ENCODE measurements around the gene CDC34. TPM values are rescaled to one million over a fixed set of nuclear protein-coding genes. Genes with fewer than 3 reads are reported as not detected.

The CDC34 gene, protein sequence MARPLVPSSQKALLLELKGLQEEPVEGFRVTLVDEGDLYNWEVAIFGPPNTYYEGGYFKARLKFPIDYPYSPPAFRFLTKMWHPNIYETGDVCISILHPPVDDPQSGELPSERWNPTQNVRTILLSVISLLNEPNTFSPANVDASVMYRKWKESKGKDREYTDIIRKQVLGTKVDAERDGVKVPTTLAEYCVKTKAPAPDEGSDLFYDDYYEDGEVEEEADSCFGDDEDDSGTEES
- 23.2 TPM for polyA plus RNA-seq (2012; ENCODE audit: low read depth, missing spikeins)

DNA sequence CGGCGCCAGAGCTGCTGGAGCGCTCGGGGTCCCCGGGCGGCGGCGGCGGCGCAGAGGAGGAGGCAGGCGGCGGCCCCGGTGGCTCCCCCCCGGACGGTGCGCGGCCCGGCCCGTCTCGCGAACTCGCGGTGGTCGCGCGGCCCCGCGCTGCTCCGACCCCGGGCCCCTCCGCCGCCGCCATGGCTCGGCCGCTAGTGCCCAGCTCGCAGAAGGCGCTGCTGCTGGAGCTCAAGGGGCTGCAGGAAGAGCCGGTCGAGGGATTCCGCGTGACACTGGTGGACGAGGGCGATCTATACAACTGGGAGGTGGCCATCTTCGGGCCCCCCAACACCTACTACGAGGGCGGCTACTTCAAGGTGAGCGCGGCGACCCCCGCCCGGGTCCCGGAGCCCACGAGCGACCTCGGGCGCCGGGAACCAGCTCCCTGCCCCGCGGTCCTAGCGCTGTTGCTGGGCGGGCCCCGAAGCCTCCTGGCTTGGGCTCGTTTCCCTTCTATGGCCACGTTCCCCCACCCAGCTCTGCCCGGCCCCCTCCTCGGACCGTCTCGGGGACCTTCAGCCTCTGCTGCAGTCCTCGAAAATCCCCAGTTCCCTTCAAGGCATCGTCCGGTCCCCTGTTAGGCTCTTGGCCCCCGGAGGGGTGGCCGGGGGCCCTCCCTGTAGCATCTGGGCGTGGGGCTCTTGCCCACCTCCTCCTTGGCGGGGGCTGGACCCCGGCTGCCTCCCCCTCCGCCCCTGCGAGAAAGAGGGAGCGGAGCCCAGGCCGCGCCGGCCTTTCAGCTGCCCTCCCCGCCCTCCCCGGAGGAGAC is at the start of gene CDC34:
Gene CDC34, plus strand, starts transcription at position 8 of the 808 bp plus-strand sequence. Its CDS starts 172 bp downstream, at position 180.
- peak; percentile 5 for FAIRE-seq
- DNase-seq (ENCODE audit: insufficient read length, low spot score), result peak; percentile 65
- no peak for TF ChIP-seq POLR2AphosphoS5 (IDR thresholded peaks at IDR 0.05; ENCODE audit: low read depth, low read length)
- TF ChIP-seq PAX5 (IDR thresholded peaks at IDR 0.05; ENCODE audit: insufficient read depth, low read length, severe bottlenecking), result no peak
- TF ChIP-seq TAF1 (IDR thresholded peaks at IDR 0.05; ENCODE audit: low read depth, low read length), result no peak
- TF ChIP-seq POU2F2 (IDR thresholded peaks at IDR 0.05; ENCODE audit: low read depth, low read length), result no peak
- TF ChIP-seq SPI1 (IDR thresholded peaks at IDR 0.05; ENCODE audit: low read depth, low read length), result no peak

- FAIRE-seq, result peak; percentile 13
- TF ChIP-seq POLR2AphosphoS5 (IDR thresholded peaks at IDR 0.05; ENCODE audit: low read depth, low read length) (no peak), TAF1 (IDR thresholded peaks at IDR 0.05; ENCODE audit: low read depth, low read length) (no peak), SPI1 (IDR thresholded peaks at IDR 0.05; ENCODE audit: low read depth, low read length) (no peak), PAX5 (IDR thresholded peaks at IDR 0.05; ENCODE audit: insufficient read depth, low read length, severe bottlenecking) (no peak), POU2F2 (IDR thresholded peaks at IDR 0.05; ENCODE audit: low read depth, low read length) (no peak), POLR2A (IDR thresholded peaks at IDR 0.05; ENCODE audit: low read depth, low read length) (no peak)
- DNase-seq (ENCODE audit: insufficient read length, low spot score), result no peak
Observed at GRCh38 chr19:482186-483041, 49.1 kb upstream of the CDC34 start.

GRCh38 chr19:483332-484072 is 48.1 kb upstream of the CDC34 start:
- FAIRE-seq, result no peak
- TF ChIP-seq PAX5 (IDR thresholded peaks at IDR 0.05; ENCODE audit: insufficient read depth, low read length, severe bottlenecking), result no peak
- no peak for TF ChIP-seq POLR2A (IDR thresholded peaks at IDR 0.05; ENCODE audit: low read depth, low read length)
- TF ChIP-seq TAF1 (IDR thresholded peaks at IDR 0.05; ENCODE audit: low read depth, low read length), result no peak
- no peak for TF ChIP-seq POU2F2 (IDR thresholded peaks at IDR 0.05; ENCODE audit: low read depth, low read length)
- no peak for TF ChIP-seq SPI1 (IDR thresholded peaks at IDR 0.05; ENCODE audit: low read depth, low read length)
- TF ChIP-seq POLR2AphosphoS5 (IDR thresholded peaks at IDR 0.05; ENCODE audit: low read depth, low read length), result no peak
- DNase-seq (ENCODE audit: insufficient read length, low spot score), result no peak

DNA sequence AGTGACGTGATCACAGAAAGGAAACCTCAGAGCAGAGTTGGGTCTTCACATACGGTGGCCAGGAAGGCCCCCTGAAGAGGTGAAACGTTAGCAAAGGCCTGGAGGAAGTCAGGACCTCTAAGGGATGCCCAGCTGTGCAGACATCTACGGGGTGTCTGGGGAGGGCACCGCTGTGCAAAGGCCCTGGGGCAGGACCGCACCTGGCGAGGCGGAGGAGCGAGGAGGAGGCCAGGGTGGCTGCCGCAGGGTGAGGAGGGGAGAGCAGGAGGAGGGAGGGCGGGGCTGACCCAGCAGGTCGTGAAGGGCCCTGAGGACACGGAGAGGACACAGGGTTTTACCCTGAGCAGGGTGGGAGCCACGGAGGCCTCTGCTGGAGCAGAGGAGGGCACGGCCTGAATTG is 47.1 kb upstream of the CDC34 start:
- DNase-seq (ENCODE audit: insufficient read length, low spot score) (no peak), FAIRE-seq (no peak)
- TF ChIP-seq POLR2AphosphoS5 (IDR thresholded peaks at IDR 0.05; ENCODE audit: low read depth, low read length), result no peak
- no peak for TF ChIP-seq TAF1 (IDR thresholded peaks at IDR 0.05; ENCODE audit: low read depth, low read length)
- no peak for TF ChIP-seq PAX5 (IDR thresholded peaks at IDR 0.05; ENCODE audit: insufficient read depth, low read length, severe bottlenecking)
- TF ChIP-seq POU2F2 (IDR thresholded peaks at IDR 0.05; ENCODE audit: low read depth, low read length), result no peak
- no peak for TF ChIP-seq POLR2A (IDR thresholded peaks at IDR 0.05; ENCODE audit: low read depth, low read length)
- no peak for TF ChIP-seq SPI1 (IDR thresholded peaks at IDR 0.05; ENCODE audit: low read depth, low read length)

GRCh38 chr19:485077-485476 is 46.5 kb upstream of the CDC34 start:
- no peak for TF ChIP-seq POLR2A (IDR thresholded peaks at IDR 0.05; ENCODE audit: low read depth, low read length)
- no peak for TF ChIP-seq PAX5 (IDR thresholded peaks at IDR 0.05; ENCODE audit: insufficient read depth, low read length, severe bottlenecking)
- no peak for TF ChIP-seq POLR2AphosphoS5 (IDR thresholded peaks at IDR 0.05; ENCODE audit: low read depth, low read length)
- TF ChIP-seq TAF1 (IDR thresholded peaks at IDR 0.05; ENCODE audit: low read depth, low read length), result no peak
- TF ChIP-seq POU2F2 (IDR thresholded peaks at IDR 0.05; ENCODE audit: low read depth, low read length), result no peak
- TF ChIP-seq SPI1 (IDR thresholded peaks at IDR 0.05; ENCODE audit: low read depth, low read length), result no peak
- FAIRE-seq (no peak), DNase-seq (ENCODE audit: insufficient read length, low spot score) (no peak)

- no peak for DNase-seq (ENCODE audit: insufficient read length, low spot score)
- no peak for TF ChIP-seq SPI1 (IDR thresholded peaks at IDR 0.05; ENCODE audit: low read depth, low read length)
- TF ChIP-seq POLR2AphosphoS5 (IDR thresholded peaks at IDR 0.05; ENCODE audit: low read depth, low read length), result no peak
- TF ChIP-seq POU2F2 (IDR thresholded peaks at IDR 0.05; ENCODE audit: low read depth, low read length), result no peak
- no peak for TF ChIP-seq TAF1 (IDR thresholded peaks at IDR 0.05; ENCODE audit: low read depth, low read length)
- no peak for TF ChIP-seq PAX5 (IDR thresholded peaks at IDR 0.05; ENCODE audit: insufficient read depth, low read length, severe bottlenecking)
- no peak for TF ChIP-seq POLR2A (IDR thresholded peaks at IDR 0.05; ENCODE audit: low read depth, low read length)
- no peak for FAIRE-seq
Observed at GRCh38 chr19:485583-486236, 45.9 kb upstream of the CDC34 start.

- peak; percentile 99 for FAIRE-seq
- peak; percentile 64 for TF ChIP-seq TAF1 (IDR thresholded peaks at IDR 0.05; ENCODE audit: low read depth, low read length)
- TF ChIP-seq PAX5 (IDR thresholded peaks at IDR 0.05; ENCODE audit: insufficient read depth, low read length, severe bottlenecking), result peak; percentile 50
- peak; percentile 59; the same call in 1 of the 2 replicates for TF ChIP-seq POLR2AphosphoS5 (IDR thresholded peaks at IDR 0.05; ENCODE audit: low read depth, low read length)
- 0 out of 2 replicates have a peak, but pooled peaks have one; percentile 50 for TF ChIP-seq POU2F2 (IDR thresholded peaks at IDR 0.05; ENCODE audit: low read depth, low read length)
- TF ChIP-seq SPI1 (IDR thresholded peaks at IDR 0.05; ENCODE audit: low read depth, low read length), result no peak
- peak; percentile 74 for TF ChIP-seq POLR2A (IDR thresholded peaks at IDR 0.05; ENCODE audit: low read depth, low read length)
Observed at GRCh38 chr19:488505-489417, 42.8 kb upstream of the CDC34 start.

More at GRCh38 chr19:488505-489417, 42.8 kb upstream of the CDC34 start:
- DNase-seq (ENCODE audit: insufficient read length, low spot score), result peak; percentile 99
